Heart left ventricle (tissue), 16 donors: Measurements from ENCODE around the gene SMAD3. TPM values are rescaled to one million over a fixed set of nuclear protein-coding genes. Genes with fewer than 3 reads are reported as not detected.

ENCODE experiments used
- ATAC-seq, 4 donors: fragments of 200-7000 bp; cut with Tn5 transposase; one replicate each; pipeline ENCODE4 v1.9.1; 2020 to 2022; ENCODE audit warnings: moderate library complexity in 4 of 4, mild to moderate bottlenecking in 3 of 4, moderate number of reproducible peaks in 1 of 4
- DNase-seq, 5 donors: peaks; one replicate each; pipeline ENCODE4 v3.0.0-alpha.2; 2020
- H3K27ac ChIP-seq, 12 donors: fragments of 200-600 bp; sonication (generic) in 4 of 12; one replicate each; pipeline versions ENCODE4 v1.5.0 to v1.8.0; 2016 to 2022; ENCODE audit warnings: mild to moderate bottlenecking in 2 of 12
- H3K27me3 ChIP-seq, 9 donors: fragments of 200-600 bp; sonication (generic) in 2 of 9; one replicate each; pipeline versions ENCODE4 v1.5.1 to v1.8.0; 2016 to 2022; ENCODE audit warnings: mild to moderate bottlenecking in 3 of 9
- H3K36me3 ChIP-seq, 9 donors: fragments of 200-600 bp; sonication (generic) in 2 of 9; one replicate each; pipeline versions ENCODE4 v1.5.0 to v1.8.0; 2018 to 2022; ENCODE audit warnings: mild to moderate bottlenecking in 2 of 9
- H3K4me1 ChIP-seq, 12 donors: fragments of 200-600 bp; sonication (generic) in 4 of 12; one replicate each; pipeline versions ENCODE4 v1.5.0 to v1.8.0; 2016 to 2022; ENCODE audit warnings: mild to moderate bottlenecking in 3 of 12
- H3K4me3 ChIP-seq, 12 donors: fragments of 200-600 bp; sonication (generic) in 4 of 12; one replicate each; pipeline versions ENCODE4 v1.5.0 to v1.8.0; 2017 to 2022; ENCODE audit warnings: mild to moderate bottlenecking in 9 of 12, moderate library complexity in 4 of 12
- H3K9me3 ChIP-seq, 12 donors: fragments of 200-600 bp; sonication (generic) in 4 of 12; one replicate each; pipeline versions ENCODE4 v1.5.0 to v1.8.0; 2016 to 2022; ENCODE audit warnings: mild to moderate bottlenecking in 1 of 12
- CTCF ChIP-seq, 12 donors: fragments of 200-600 bp; sonication (generic) in 4 of 12; IDR thresholded peaks; one replicate each; pipeline versions ENCODE4 v1.5.0 to v1.8.0; 2018 to 2022; ENCODE audit warnings: antibody characterized with exemption in 12 of 12, mild to moderate bottlenecking in 5 of 12
- POLR2A ChIP-seq, 2 donors: fragments of 450-650 bp; IDR thresholded peaks; one replicate each; pipeline ENCODE4 v1.6.1; 2017; ENCODE audit warnings: antibody characterized with exemption in 2 of 2, mild to moderate bottlenecking in 2 of 2, moderate library complexity in 2 of 2
- WGBS, 4 donors: extraction: QIAGEN DNeasy Blood & Tissue Kit in 2 of 4; methylation state at CpG; one replicate each; pipeline versions ENCODE4 v1.1.5 to v1.1.7; 2013 to 2018; 5-methylcytosine and 5-hydroxymethylcytosine counted together
- intact Hi-C, 10 donors: fragments of 100-400 bp; cut with DNase I; formaldehyde crosslinking; loops; one replicate each; pipeline versions ENCODE4 v1.11.1 to v1.14.2; 2022
- polyA plus RNA-seq, 2 donors: library from polyadenylated mRNA; stranded (reverse); fragments of 200-250 nt; gene quantifications; one replicate each; pipeline ENCODE4 v1.2.3, GENCODE V29; 2013
- total RNA-seq, 9 donors: library from RNA; depleted of rRNA in 2 of 9; stranded (reverse); fragments of >200 nt in 2 of 9; fragmentation: NEBNext Ultra II Directional in 3 of 9; extraction: Animal tissue kit (Norgen Biotek cat#: 25700) in 3 of 9; gene quantifications; one replicate each; pipeline versions ENCODE4 v1.1.0 to v1.2.4, GENCODE V29; 2016 to 2023
- donor health status: ischemic (EF 13 %, LVEDD 7.1; RV severe dilation, severe dysfunction).
- donor health status: healthy with polysubstance abuse.
- donor health status: DM: no; HTN: yes; CAD: no.
- donor health status: DM: no; HTN: no; CAD: no.
- donor health status: ischemic (EF 25% LVEDD 6.9; RV normal size, moderate dysfunction).
- donor health status: ischemic (EF 25% LVEDD 5.7; RV mildly dilated, moderate dysfunction).
- donor health status: healthy.
- donor health status: DM: yes; HTN: yes; CAD: no.
- donor health status: ischemic (EF 35%, LVEDD 5.7; RV mildly dilated, moderate dysfunction).
- donor health status: nonischemic (EF 11% LVEDD 7.7; RV severe dilation, severe dysfunction).
- donor health status: DM: yes; HTN: yes; CAD: no.
- donor health status: PGD.
- donor health status: ischemic (EF 29% LVEDD 5.4; RV normal size, mild dysfunction).
- donor health status: nonischemic (EF 23%, LVEDD 6.1; RV moderate dilation, normal function).

SMAD3 gene
- total and polyA plus RNA-seq, 11 donors, result 5.6 to 34.3 (median 15.3) TPM

DNA sequence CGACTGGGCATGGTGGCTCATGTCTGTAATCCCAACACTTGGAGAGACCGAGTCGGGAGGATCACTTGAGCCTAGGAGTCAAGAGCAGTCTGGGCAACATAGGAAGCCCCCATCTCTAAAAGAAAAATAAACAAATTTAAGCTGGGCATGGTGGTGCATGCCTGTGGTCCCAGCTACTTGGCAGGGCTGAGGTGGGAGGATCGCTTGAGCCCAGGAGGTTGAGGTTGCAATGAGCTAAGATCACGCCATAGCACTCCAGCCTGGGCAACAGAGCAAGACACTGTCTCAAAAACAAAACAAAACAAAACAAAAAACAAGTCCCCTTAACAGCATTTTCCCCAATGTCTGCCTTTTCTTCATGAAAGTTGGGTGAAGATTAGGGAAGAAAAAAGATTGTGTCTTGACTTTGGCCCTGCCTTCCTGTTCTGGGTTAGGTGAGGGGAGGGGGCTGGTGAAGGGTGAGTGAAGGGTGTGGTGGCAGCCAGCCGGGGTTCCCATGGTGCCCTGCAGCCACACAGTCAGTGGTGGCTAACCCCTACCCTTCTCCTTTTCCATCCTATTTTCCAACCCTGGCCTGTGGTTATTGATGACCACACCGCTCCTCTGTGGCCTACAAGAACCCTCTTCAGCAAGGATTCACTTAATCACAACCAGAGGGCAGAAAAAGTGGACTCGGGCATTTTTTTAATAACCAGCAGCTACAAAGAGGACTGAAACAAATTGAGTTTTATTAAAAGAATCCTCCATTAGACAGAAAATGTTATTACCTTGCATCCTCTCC lies 28.4 kb upstream of the SMAD3 start:
- H3K9me3 ChIP-seq, result no peaks in the 10 kb centered on the region
- TF ChIP-seq CTCF (IDR thresholded peaks at IDR 0.05), result no peak
- no peak for TF ChIP-seq POLR2A (IDR thresholded peaks at IDR 0.05)
- no peaks in the 10 kb centered on the region for H3K36me3 ChIP-seq
- intact Hi-C loops, result no loop called here
- ATAC-seq (no peak), DNase-seq (no peak)
- no peaks in the 10 kb centered on the region for H3K27me3 ChIP-seq
- H3K4me1 ChIP-seq, result peaks cover 0 to 41% (median 21%) of the 10 kb centered on the region in 12 donors
- WGBS, 4 donors, result 92 to 98% (median 95%) methylated on average over 8 of the region's 8 CpGs
- no peak overlapping the region for H3K27ac ChIP-seq
- H3K4me3 ChIP-seq, result no peak overlapping the region

DNA sequence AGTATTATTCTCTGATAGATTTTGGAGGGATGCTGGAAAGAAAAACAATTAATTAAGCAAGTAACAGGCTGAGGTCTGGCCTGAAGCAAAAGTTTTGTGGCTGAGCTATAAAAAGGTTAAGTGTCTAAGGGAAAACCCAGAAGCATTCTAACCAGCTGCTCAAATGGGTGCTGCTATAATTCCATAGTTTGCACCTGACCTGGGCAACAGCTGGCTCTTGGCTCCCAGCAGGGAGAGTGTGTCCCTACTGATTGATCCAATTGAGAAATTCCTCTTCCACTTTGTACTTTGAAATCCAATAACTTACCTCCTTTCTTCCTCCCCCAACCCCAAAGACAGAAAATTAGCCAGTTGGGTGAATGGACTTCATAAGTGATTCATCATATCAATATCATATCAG lies 27.7 kb upstream of the SMAD3 start:
- Histone ChIP-seq H3K27me3 (no peaks in the 10 kb centered on the region), H3K36me3 (no peaks in the 10 kb centered on the region), H3K4me3 (no peak overlapping the region), H3K27ac (no peak overlapping the region), H3K9me3 (no peaks in the 10 kb centered on the region), H3K4me1 (peaks cover 0 to 43% (median 20%) of the 10 kb centered on the region in 12 donors)
- no peak for TF ChIP-seq CTCF (IDR thresholded peaks at IDR 0.05)
- TF ChIP-seq POLR2A (IDR thresholded peaks at IDR 0.05), result no peak
- DNase-seq (no peak), ATAC-seq (no peak)
- intact Hi-C loops, result no loop called here

- DNase-seq (no peak), ATAC-seq (no peak)
- intact Hi-C loops, result no loop called here
- no peaks in the 10 kb centered on the region for H3K36me3 ChIP-seq
- no peak for TF ChIP-seq POLR2A (IDR thresholded peaks at IDR 0.05)
- TF ChIP-seq CTCF (IDR thresholded peaks at IDR 0.05), result no peak
- no peaks in the 10 kb centered on the region for H3K27me3 ChIP-seq
- H3K27ac ChIP-seq, result no peak overlapping the region
- H3K4me3 ChIP-seq, result no peak overlapping the region
- no peaks in the 10 kb centered on the region for H3K9me3 ChIP-seq
- peaks cover 0 to 41% (median 10%) of the 10 kb centered on the region in 12 donors for H3K4me1 ChIP-seq
These were observed 26.7 kb upstream of the SMAD3 start for GRCh38 chr15:67038736-67039135.

DNA sequence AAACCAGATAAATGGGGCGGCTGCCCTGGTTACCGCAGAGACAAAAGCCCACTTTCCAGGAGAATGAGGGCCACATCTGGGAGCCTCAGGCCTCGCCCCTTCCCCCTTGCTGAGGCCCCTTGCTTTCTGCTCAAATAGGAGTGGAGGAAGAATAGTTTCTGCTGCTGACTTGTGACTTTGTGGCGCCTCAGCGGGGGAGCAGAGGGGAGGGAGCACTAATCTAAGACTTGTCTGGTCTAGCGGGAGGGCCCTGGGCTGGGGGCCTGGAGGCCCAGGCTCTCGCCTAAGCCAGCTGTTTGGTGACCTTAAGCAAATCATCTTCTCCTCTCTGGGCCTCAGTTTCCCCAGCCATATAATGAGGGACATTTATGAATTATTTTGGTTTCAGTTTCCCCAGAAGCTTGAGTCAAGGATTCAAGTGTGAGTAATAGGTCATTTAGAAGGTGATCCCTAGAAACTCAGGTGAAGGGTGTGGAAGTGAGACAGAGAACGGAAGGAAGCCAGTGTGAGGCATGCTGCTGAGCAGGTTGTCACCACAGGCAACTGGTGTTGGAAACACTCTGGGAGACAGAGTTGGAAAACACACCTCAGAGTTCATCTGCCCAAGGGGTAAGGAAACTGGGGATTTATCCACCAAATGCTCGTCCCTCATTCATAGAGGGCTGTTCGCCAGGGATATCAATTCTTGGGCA lies 25.9 kb upstream of the SMAD3 start:
- no peak for DNase-seq
- 86 to 92% (median 90%) methylated on average over 10 of the region's 10 CpGs for WGBS, 4 donors
- Histone ChIP-seq H3K4me3 (no peak overlapping the region), H3K27me3 (no peaks in the 10 kb centered on the region), H3K9me3 (no peaks in the 10 kb centered on the region), H3K4me1 (peaks cover 0 to 36% (median 11%) of the 10 kb centered on the region in 12 donors), H3K27ac (no peak overlapping the region), H3K36me3 (no peaks in the 10 kb centered on the region)
- intact Hi-C loops, result loop anchor here in 1 of 10 donors (10.0 kb wide), 1 partner anchor 55 kb away; no protein-coding TSS in a partner anchor
- ATAC-seq, result no peak
- no peak for TF ChIP-seq CTCF (IDR thresholded peaks at IDR 0.05)
- TF ChIP-seq POLR2A (IDR thresholded peaks at IDR 0.05), result no peak
